PC-3 (cell line): ENCODE measurements around the gene LRRC63. TPM values are rescaled to one million over a fixed set of nuclear protein-coding genes. Genes with fewer than 3 reads are reported as not detected.
"Not testable (repeated sequence)": the region's sequence is repeated elsewhere in the genome, so short reads cannot be mapped to it uniquely, and the experiment has no call there.

Experiments
- ATAC-seq: fragments of 200-7000 bp; cut with Tn5 transposase; 2 replicates; pipeline ENCODE4 v1.9.1; 2020; ENCODE audit warnings: mild to moderate bottlenecking, moderate library complexity
- BruUV-seq: library from RNA; stranded (reverse); fragments of 400-500 nt; replicated peaks from 2 replicates; lab custom pipeline; 2021; lab: Mats Ljungman, UMichigan
- CTCF ChIA-PET: fragments of 300-600 bp; sonication (Branson Sonifier 250); formaldehyde crosslinking; loops from one replicate; lab custom pipeline; 2022; ENCODE audit warnings: antibody characterized with exemption; lab: Charles Lee
- POLR2A ChIA-PET: fragments of 300-600 bp; sonication (Branson Sonifier 250); formaldehyde crosslinking; loops from one replicate; lab custom pipeline; 2022; ENCODE audit warnings: antibody characterized with exemption; ENCODE audit not compliant: unreplicated experiment; lab: Charles Lee
- DNase-seq: peaks from one replicate; pipeline ENCODE4 v3.0.0-alpha.2; 2015
- H2AFZ ChIP-seq: fragments of 300-600 bp; sonication (generic); 2 replicates; pipeline ENCODE4 v1.6.0; 2016; ENCODE audit warnings: antibody characterized with exemption, low read length
- H3F3A ChIP-seq: fragments of 300-600 bp; sonication (generic); one replicate; pipeline ENCODE4 v1.6.0; 2017; ENCODE audit warnings: antibody characterized with exemption, low read length, control low read depth, mild to moderate bottlenecking; ENCODE audit not compliant: unreplicated experiment
- H3K27ac ChIP-seq: fragments of 300-600 bp; sonication (generic); 2 replicates; pipeline ENCODE4 v1.5.1; 2016; ENCODE audit warnings: mild to moderate bottlenecking, low read length
- H3K27me3 ChIP-seq: fragments of 300-600 bp; sonication (generic); 2 replicates; pipeline ENCODE4 v1.6.1; 2016; ENCODE audit warnings: low read length, mixed read lengths
- H3K36me3 ChIP-seq: fragments of 300-600 bp; sonication (generic); 2 replicates; pipeline ENCODE4 v1.6.1; 2016; ENCODE audit warnings: low read depth, mixed run types, low read length, mixed read lengths
- H3K4me1 ChIP-seq: fragments of 300-600 bp; sonication (generic); 2 replicates; pipeline ENCODE4 v1.5.1; 2016; ENCODE audit warnings: low read length; ENCODE audit not compliant: insufficient read depth
- H3K4me2 ChIP-seq: fragments of 300-600 bp; sonication (generic); 2 replicates; pipeline ENCODE4 v1.6.0; 2016; ENCODE audit warnings: low read length
- H3K4me3 ChIP-seq: fragments of 300-600 bp; sonication (generic); 2 replicates; pipeline ENCODE4 v1.5.1; 2016; ENCODE audit warnings: mild to moderate bottlenecking, low read length, mixed read lengths
- H3K79me2 ChIP-seq: fragments of 300-600 bp; sonication (generic); 2 replicates; pipeline ENCODE4 v1.6.1; 2017; ENCODE audit warnings: low read length, mixed read lengths
- H3K9ac ChIP-seq: fragments of 300-600 bp; sonication (generic); 2 replicates; pipeline ENCODE4 v1.6.0; 2016; ENCODE audit warnings: mild to moderate bottlenecking, low read length
- H3K9me2 ChIP-seq: fragments of 300-600 bp; sonication (generic); replicated peaks from 2 replicates; pipeline ENCODE4 v1.6.1; 2016; ENCODE audit warnings: mixed run types, low read length, mixed read lengths
- H3K9me3 ChIP-seq: fragments of 300-600 bp; sonication (generic); 2 replicates; pipeline ENCODE4 v1.6.1; 2016; ENCODE audit warnings: low read length, mixed read lengths
- H4K20me1 ChIP-seq: fragments of 300-600 bp; sonication (generic); 2 replicates; pipeline ENCODE4 v1.6.1; 2016; ENCODE audit warnings: low read length, mixed read lengths
- EZH2 ChIP-seq: fragments of 300-600 bp; sonication (generic); IDR thresholded peaks from one replicate; pipeline ENCODE4 v1.6.1; 2017; ENCODE audit warnings: antibody characterized with exemption, mild to moderate bottlenecking, low read length; ENCODE audit not compliant: unreplicated experiment
- EZH2phosphoT487 ChIP-seq: fragments of 300-600 bp; sonication (generic); IDR thresholded peaks from 2 replicates; pipeline ENCODE4 v1.6.1; 2018; ENCODE audit warnings: mild to moderate bottlenecking, antibody characterized with exemption, low read length, borderline replicate concordance
- intact Hi-C: fragments of 100-400 bp; cut with micrococcal nuclease; formaldehyde crosslinking; loops from 2 replicates; pipeline ENCODE4 v1.9.0; 2023
- total RNA-seq: library from RNA; depleted of rRNA; stranded (reverse); fragments of >200 nt; gene quantifications from 2 replicates; pipeline ENCODE4 v1.2.3, GENCODE V29; 2014
- TF ChIP-seq, protein P1 (sequence below): fragments of 300-600 bp; sonication (generic); conservative IDR thresholded peaks from 2 replicates; pipeline ENCODE4 v1.5.1; 2017; ENCODE audit warnings: antibody characterized with exemption, low read depth, mild to moderate bottlenecking, low read length

The LRRC63 gene
- total RNA-seq, 1 experiment from 2014 or later: 0.26 TPM

DNA sequence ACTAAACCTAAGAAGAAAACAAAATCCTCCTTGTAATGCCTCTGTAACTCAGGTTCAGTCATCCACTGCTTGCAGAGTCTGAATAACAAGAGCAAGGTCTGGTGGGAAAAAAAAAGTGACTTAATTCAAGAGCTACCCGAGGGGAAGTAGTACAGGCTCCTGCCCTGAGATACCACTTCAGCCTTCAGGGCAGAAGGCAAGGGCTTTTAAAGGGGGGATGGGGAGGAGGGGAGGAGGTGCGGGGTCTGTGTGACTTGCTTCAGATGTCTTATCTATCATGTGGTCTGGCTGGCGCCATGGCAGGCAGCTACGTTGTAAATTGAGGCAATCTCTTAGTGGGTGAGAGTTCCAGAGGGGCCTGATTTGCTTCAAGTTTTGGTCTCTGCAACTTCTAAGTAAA lies 66.7 kb downstream of the LRRC63 start:
- Histone ChIP-seq H3K9ac (no peak overlapping the region), H3K9me3 (no peaks in the 10 kb centered on the region), H3K4me2 (no peak overlapping the region), H3F3A (no peaks in the 10 kb centered on the region), H3K79me2 (no peaks in the 10 kb centered on the region), H3K4me3 (no peak overlapping the region), H2AFZ (no peak overlapping the region), H3K36me3 (no peaks in the 10 kb centered on the region), H3K9me2 (no peaks in the 10 kb centered on the region), H4K20me1 (no peaks in the 10 kb centered on the region), H3K4me1 (no peaks in the 10 kb centered on the region), H3K27me3 (no peaks in the 10 kb centered on the region; the same call in 1 of the 2 replicates), H3K27ac (no peak overlapping the region)
- DNase-seq: no peak
- POLR2A ChIA-PET: interaction anchor here (0.6 kb wide), 1 partner anchor 58 kb away, joined by 3 read pairs; no protein-coding TSS in a partner anchor
- TF ChIP-seq EZH2phosphoT487: no peak
- no peak for TF ChIP-seq EZH2
- TF ChIP-seq, protein P1, sequence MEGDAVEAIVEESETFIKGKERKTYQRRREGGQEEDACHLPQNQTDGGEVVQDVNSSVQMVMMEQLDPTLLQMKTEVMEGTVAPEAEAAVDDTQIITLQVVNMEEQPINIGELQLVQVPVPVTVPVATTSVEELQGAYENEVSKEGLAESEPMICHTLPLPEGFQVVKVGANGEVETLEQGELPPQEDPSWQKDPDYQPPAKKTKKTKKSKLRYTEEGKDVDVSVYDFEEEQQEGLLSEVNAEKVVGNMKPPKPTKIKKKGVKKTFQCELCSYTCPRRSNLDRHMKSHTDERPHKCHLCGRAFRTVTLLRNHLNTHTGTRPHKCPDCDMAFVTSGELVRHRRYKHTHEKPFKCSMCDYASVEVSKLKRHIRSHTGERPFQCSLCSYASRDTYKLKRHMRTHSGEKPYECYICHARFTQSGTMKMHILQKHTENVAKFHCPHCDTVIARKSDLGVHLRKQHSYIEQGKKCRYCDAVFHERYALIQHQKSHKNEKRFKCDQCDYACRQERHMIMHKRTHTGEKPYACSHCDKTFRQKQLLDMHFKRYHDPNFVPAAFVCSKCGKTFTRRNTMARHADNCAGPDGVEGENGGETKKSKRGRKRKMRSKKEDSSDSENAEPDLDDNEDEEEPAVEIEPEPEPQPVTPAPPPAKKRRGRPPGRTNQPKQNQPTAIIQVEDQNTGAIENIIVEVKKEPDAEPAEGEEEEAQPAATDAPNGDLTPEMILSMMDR: no peak
- intact Hi-C loops: no loop called here
- BruUV-seq: no TSS peak
- CTCF ChIA-PET: no interaction called here
- ATAC-seq: no peak

DNA sequence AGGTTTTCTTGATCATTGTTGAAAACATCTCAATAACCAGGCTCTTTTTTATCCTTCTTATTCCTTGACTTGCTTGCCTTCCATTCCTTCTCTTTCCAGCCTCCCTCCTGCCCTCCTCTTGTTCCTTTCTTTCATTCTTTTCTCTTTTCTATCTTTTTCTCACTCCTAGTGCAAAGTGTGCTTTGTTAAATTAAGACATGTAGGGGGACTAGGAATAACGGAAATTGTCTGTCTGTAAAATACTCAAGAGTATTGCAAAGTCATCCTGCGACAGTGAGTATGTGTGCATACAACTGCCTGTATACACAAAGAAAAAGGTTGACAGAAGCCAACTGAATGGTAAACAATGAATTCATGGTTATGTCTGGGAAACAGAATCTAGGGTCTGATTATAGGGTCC lies 70.1 kb downstream of the LRRC63 start:
- Histone ChIP-seq H3K27ac (no peak overlapping the region), H3K9me2 (no peaks in the 10 kb centered on the region), H3K4me3 (no peak overlapping the region), H3K79me2 (no peaks in the 10 kb centered on the region), H2AFZ (no peak overlapping the region), H3K27me3 (no peaks in the 10 kb centered on the region), H3K36me3 (no peaks in the 10 kb centered on the region), H3K9ac (no peak overlapping the region), H3K4me2 (no peak overlapping the region), H3K9me3 (no peaks in the 10 kb centered on the region), H3F3A (no peaks in the 10 kb centered on the region), H4K20me1 (no peaks in the 10 kb centered on the region), H3K4me1 (no peaks in the 10 kb centered on the region)
- ATAC-seq (no peak), DNase-seq (no peak)
- intact Hi-C loops: no loop called here
- TF ChIP-seq EZH2: no peak
- no TSS peak for BruUV-seq
- ChIA-PET POLR2A (interaction anchor here (0.8 kb wide), 1 partner anchor 352 kb away, joined by 3 read pairs; no protein-coding TSS in a partner anchor), CTCF (no interaction called here)

DNA sequence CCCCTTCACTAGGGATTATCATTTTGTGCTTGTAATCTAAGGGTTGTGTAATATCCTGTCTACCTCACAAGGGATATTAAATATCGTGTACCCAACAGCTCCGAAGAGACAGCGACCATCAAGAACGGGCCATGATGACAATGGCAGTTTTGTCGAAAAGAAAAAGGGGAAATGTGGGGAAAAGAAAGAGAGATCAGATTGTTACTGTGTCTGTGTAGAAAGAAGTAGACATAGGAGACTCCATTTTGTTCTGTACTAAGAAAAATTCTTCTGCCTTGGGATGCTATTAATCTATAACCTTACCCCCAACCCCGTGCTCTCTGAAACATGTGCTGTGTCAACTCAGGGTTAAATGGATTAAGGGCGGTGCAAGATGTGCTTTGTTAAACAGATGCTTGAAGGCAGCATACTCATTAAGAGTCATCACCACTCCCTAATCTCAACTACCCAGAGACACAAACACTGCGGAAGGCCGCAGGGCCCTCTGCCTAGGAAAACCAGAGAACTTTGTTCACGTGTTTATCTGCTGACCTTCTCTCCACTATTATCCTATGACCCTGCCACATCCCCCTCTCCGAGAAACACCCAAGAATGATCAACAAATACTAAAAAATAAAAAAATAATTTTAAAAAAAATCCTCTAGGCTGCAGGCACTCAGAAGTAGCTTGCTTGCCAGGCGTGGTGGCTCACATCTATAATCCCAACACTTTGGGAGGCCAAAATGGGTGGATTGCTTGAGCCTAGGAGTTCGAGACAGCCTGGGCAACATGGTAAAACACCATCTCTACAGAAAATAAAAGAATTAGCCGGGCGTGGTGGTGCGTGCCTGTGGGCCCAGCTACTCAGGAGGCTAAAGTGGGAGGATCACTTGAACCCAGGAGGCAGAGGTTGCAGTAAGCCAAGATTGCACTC lies 72.4 kb downstream of the LRRC63 start:
- POLR2A ChIA-PET, H3K9me2 ChIP-seq, ATAC-seq, H3K9ac ChIP-seq, H3F3A ChIP-seq, H3K4me3 ChIP-seq, intact Hi-C loops, H2AFZ ChIP-seq, H3K36me3 ChIP-seq, BruUV-seq, H4K20me1 ChIP-seq, H3K9me3 ChIP-seq, DNase-seq, H3K27ac ChIP-seq, H3K4me1 ChIP-seq, H3K27me3 ChIP-seq, H3K79me2 ChIP-seq, H3K4me2 ChIP-seq: not testable (repeated sequence)
- CTCF ChIA-PET: interaction anchor here (0.7 kb wide), 1 partner anchor 11 kb away, joined by 4 read pairs; no protein-coding TSS in a partner anchor
